Mammary epithelial cell (primary cell): ENCODE data around the gene KANK4.

Experiments
- CTCF ChIP-seq, 2 donors: IDR thresholded peaks in 1 of 2; conservative IDR thresholded peaks in 1 of 2; 2 replicates each; pipeline ENCODE4 v1.5.1; 2011 to 2012; ENCODE audit warnings: inconsistent platforms in 2 of 2, low read length in 2 of 2, mild to moderate bottlenecking in 2 of 2, control low read depth in 1 of 2, low read depth in 1 of 2; ENCODE audit not compliant: insufficient read depth in 1 of 2; ENCODE audit errors: extremely low read depth in 1 of 2
- EZH2 ChIP-seq: IDR thresholded peaks from 2 replicates; pipeline ENCODE4 v1.6.1; 2012; ENCODE audit warnings: low read length, inconsistent platforms, borderline replicate concordance

- TF ChIP-seq CTCF (conservative IDR thresholded peaks at IDR 0.05 in 1 of 2, IDR thresholded peaks at IDR 0.05 in 1 of 2; ENCODE audit: extremely low read depth in 1 of 2, insufficient read depth in 1 of 2, low read depth in 1 of 2, low read length in 2 of 2): no peak
- TF ChIP-seq EZH2: no peak
These were observed 38.7 kb upstream of the KANK4 start for GRCh38 chr1:62357916-62358315.
